ENCODE results near the gene KCNK17.

- TF ChIP-seq SIN3A (IDR thresholded peaks at IDR 0.05; ENCODE audit: borderline replicate concordance, insufficient read depth, low read depth, low read length): no peak
- no peak for TF ChIP-seq REST (IDR thresholded peaks at IDR 0.05; ENCODE audit: insufficient read depth in 1 of 2, low read depth in 2 of 2, low read length in 1 of 2)
Measured at GRCh38 chr6:39268721-39269120, 45.5 kb downstream of the KCNK17 start.

Data from Panc1 (cell line).